GM18951 (cell line): ENCODE data around the gene PPP1R13L.
"Not testable (repeated sequence)": the region's sequence is repeated elsewhere in the genome, so short reads cannot be mapped to it uniquely, and the experiment has no call there.

ENCODE experiments used
- POLR2A ChIP-seq: IDR thresholded peaks from 4 replicates; pipeline ENCODE4 v1.6.1; 2011; ENCODE audit warnings: mild to moderate bottlenecking; ENCODE audit not compliant: insufficient read length, insufficient read depth; ENCODE audit errors: extremely low read depth
- in situ Hi-C: fragments of 300-500 bp; cut with MboI; formaldehyde crosslinking; loops from one replicate; pipeline ENCODE4 v1.12.0; 2022; ENCODE audit warnings: low sequenced_read_pairs, mixed read lengths, inconsistent platforms; ENCODE audit not compliant: unreplicated experiment

Gene PPP1R13L

DNA sequence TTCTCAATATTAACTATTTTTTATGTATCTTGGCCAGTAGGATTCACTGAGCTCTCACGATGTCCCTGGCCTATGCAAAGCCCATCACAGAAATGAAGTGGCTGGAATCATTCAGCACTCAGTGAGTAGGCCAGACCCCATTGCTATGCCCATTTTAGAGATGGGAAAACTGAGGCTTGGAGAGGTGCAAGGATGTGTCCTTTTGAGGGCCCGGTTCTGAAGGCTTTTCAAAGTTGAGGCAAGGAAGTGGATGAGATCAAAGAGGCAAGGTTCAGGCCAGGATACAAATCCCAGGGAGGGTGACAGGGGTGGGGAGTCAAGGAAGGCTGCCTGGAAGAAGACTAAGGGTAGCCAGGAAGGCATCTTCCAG is 37.5 kb upstream of the PPP1R13L start:
- no peak for TF ChIP-seq POLR2A
- in situ Hi-C loops, result loop anchor here (5.0 kb wide), 1 partner anchor 35 kb away; no protein-coding TSS in a partner anchor

DNA sequence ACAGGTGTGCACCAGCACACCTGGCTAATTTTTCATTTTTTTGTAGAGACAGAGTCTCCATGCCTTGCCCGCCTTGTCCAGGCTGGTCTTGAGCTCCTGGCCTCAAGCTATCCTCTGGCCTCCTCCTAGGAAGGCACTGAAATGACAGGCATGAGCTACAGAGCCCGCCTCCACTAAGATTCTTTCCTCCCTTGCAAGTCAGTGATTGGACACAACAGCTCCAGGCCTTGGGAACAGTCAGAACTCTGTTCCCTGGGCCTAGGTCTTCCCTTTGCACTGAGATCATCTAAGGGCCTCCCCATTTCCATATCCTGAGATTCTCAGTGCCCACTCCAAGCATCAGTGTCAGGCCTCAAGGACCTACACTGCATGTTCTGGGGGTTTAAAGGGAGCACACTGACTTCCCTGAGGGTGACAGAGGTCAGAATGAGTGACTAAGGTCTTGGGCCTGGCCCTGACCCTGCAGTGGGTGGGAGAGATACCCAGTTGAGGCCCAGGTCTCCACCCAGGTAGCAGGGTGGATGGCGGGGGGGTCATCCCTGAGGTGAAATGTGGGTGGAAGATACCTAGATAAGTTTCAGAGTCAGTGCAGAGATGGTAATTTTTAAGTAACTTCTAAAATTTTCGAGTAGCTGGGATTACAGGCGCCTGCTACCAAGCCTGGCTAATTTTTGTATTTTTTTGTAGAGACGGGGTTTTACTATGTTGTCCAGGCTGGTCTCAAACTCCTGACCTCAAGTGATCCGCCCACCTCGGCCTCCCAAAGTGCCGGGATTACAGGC is 36.2 kb upstream of the PPP1R13L start:
- in situ Hi-C loops, result loop anchor here (5.0 kb wide), 1 partner anchor 36 kb away; no protein-coding TSS in a partner anchor
- TF ChIP-seq POLR2A, result no peak

GRCh38 chr19:45440259-45440638 is 35.4 kb upstream of the PPP1R13L start:
- in situ Hi-C loops, result loop anchor here (5.0 kb wide), 1 partner anchor 37 kb away; no protein-coding TSS in a partner anchor

GRCh38 chr19:45439569-45440258 is 34.8 kb upstream of the PPP1R13L start:
- TF ChIP-seq POLR2A, result peak; percentile 64
- in situ Hi-C loops, result loop anchor here (5.0 kb wide), 1 partner anchor 38 kb away; no protein-coding TSS in a partner anchor

More at GRCh38 chr19:45440259-45440638, 35.4 kb upstream of the PPP1R13L start:
- TF ChIP-seq POLR2A, result no peak

DNA sequence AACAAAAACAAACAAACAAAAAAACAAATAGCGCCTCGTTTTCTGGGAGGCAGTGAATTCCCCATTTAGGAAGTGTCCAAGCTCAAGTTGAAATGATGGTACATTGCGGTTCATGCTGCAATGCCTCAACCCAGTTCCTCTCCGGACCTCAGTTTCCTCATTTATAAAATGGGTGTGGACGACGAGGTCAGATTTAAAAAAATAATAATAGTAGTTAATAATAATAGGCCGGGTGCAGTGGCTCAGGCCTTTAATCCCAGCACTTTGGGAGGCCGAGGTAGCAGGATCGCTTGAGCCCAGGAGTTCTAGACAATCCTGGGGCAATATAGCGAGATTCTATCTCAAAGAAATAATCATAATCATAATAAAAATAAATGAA is 34.3 kb upstream of the PPP1R13L start:
- no peak for TF ChIP-seq POLR2A
- in situ Hi-C loops, result no loop called here

GRCh38 chr19:45437328-45437727 is 32.5 kb upstream of the PPP1R13L start:
- no peak for TF ChIP-seq POLR2A
- in situ Hi-C loops, result no loop called here

GRCh38 chr19:45432543-45432942 is 27.7 kb upstream of the PPP1R13L start:
- in situ Hi-C loops, result not testable (repeated sequence)

DNA sequence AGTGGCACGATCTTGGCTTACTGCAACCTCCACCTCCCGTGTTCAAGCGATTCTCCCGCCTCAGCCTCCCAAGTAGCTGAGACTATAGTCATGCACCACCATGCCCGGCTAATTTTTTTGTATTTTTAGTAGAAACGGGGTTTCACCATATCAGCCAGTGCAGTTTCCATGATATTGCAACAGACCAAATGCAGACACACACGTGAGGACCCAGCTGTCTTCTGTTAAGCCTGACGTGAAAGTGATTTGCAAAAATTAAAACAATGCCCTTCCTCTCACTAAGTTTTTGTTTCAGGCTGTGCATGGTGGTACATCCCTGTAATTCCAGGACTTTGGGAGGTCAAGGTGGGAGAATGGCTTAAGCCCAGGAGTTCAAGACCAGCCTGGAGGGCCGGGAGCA is 26.1 kb upstream of the PPP1R13L start:
- in situ Hi-C loops, result not testable (repeated sequence)

DNA sequence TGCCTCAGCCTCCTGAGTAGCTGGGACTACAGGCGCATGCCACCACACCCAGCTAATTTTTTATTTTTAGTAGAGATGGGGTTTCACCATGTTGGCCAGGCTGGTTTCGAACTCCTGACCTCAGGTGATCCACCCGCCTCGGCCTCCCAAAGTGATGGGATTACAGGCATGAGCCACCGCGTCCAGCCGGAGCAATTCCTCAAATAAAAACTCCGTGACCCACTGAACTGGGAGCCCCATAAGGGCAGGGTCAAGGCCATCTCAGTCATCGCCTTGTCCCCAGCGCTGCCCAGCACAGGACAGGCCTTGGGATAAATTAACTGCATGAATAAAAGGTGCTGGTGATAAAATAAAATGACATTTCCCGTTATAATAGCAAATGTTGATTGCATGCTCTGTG is 25.0 kb upstream of the PPP1R13L start:
- in situ Hi-C loops, result not testable (repeated sequence)

GRCh38 chr19:45428384-45429231 is 23.7 kb upstream of the PPP1R13L start:
- in situ Hi-C loops, result no loop called here
- TF ChIP-seq POLR2A, result no peak

GRCh38 chr19:45424191-45425058 is 19.6 kb upstream of the PPP1R13L start:
- no peak for TF ChIP-seq POLR2A
- in situ Hi-C loops, result no loop called here

DNA sequence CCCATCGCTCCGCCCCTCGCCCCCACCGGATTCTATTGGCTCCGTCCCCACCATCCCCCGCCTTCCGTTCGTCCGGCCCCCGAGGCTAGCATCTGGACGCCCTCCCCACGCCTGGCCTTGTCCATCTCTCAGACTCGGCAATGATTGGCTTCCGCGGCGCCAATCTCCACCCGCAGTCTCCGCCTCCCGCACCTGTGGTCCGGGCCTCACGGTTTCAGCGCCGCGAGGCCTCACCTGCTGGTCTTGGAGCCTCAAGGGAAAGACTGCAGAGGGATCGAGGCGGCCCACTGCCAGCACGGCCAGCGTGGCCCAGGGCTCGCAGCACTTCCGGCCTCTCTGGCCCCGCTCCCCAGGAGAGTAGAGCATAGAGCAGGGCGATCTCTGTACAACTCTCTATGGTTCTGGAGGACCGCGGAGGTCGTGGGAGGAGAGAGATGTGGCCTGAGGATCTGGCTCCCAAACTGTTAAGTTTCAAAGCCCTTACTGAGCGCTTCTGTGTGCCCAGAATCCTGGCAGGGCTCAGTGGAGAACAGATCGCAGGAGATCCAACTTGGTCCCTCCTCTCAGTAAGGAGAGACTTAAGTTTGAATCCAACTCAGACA is 18.8 kb upstream of the PPP1R13L start, which contains the start of gene ERCC1:
Gene ERCC1, minus strand, starts transcription at position 329 of the 602 bp plus-strand sequence. CDS start 543 bp downstream, outside the sequence.
- in situ Hi-C loops, result no loop called here
- peak; percentile 80 for TF ChIP-seq POLR2A

- TF ChIP-seq POLR2A, result no peak
- in situ Hi-C loops, result no loop called here
These were observed 18.2 kb upstream of the PPP1R13L start for GRCh38 chr19:45423033-45423588.
